Keratinocyte (primary cell): ENCODE results near the gene SIVA1. TPM values are rescaled to one million over a fixed set of nuclear protein-coding genes. Genes with fewer than 3 reads are reported as not detected.

Experiments
- DNase-seq: peaks from one replicate; pipeline ENCODE4 v3.0.0-alpha.2; 2011; ENCODE audit warnings: low read depth, missing footprints, low spot score
- FAIRE-seq: peaks from 2 replicates; lab custom pipeline; 2011; peaks lifted over from hg19 to GRCh38; lab: Jason Lieb, UNC
- H2AFZ ChIP-seq: 2 replicates; pipeline ENCODE4 v1.6.0; 2012; ENCODE audit warnings: low read length, control low read depth, inconsistent platforms; ENCODE audit not compliant: control insufficient read depth
- H3K27ac ChIP-seq: 2 replicates; pipeline ENCODE4 v1.5.1; 2011; ENCODE audit warnings: low read length; ENCODE audit not compliant: control insufficient read depth, insufficient read depth
- H3K27me3 ChIP-seq: 3 replicates; pipeline ENCODE4 v1.6.0; 2011; ENCODE audit warnings: low read length; ENCODE audit not compliant: control insufficient read depth, insufficient read depth; ENCODE audit errors: extremely low read depth
- H3K36me3 ChIP-seq, 2 experiments: 2 replicates in 1 of 2; 3 replicates in 1 of 2; pipeline ENCODE4 v1.5.1; 2011; ENCODE audit warnings: low read length in 2 of 2, mild to moderate bottlenecking in 1 of 2; ENCODE audit not compliant: control insufficient read depth in 2 of 2, insufficient read depth in 2 of 2; ENCODE audit errors: extremely low read depth in 1 of 2
- H3K4me1 ChIP-seq: 3 replicates; pipeline ENCODE4 v1.5.1; 2011; ENCODE audit warnings: low read length; ENCODE audit not compliant: control insufficient read depth, insufficient read depth; ENCODE audit errors: extremely low read depth
- H3K4me2 ChIP-seq: 3 replicates; pipeline ENCODE4 v1.6.0; 2011; ENCODE audit warnings: low read depth, low read length; ENCODE audit not compliant: control insufficient read depth, insufficient read depth; ENCODE audit errors: extremely low read depth
- H3K4me3 ChIP-seq, 3 experiments: fragments of 200-600 bp in 1 of 3; sonication (generic) in 1 of 3; 2 replicates in 2 of 3; 3 replicates in 1 of 3; pipeline ENCODE4 v1.5.1; 2011 to 2016; ENCODE audit warnings: low read length in 3 of 3, mild to moderate bottlenecking in 3 of 3, control low read depth in 2 of 3, inconsistent platforms in 1 of 3, low read depth in 1 of 3, mixed read lengths in 1 of 3, mixed run types in 1 of 3, moderate library complexity in 1 of 3; ENCODE audit not compliant: control insufficient read depth in 2 of 3, insufficient read depth in 2 of 3; ENCODE audit errors: extremely low read depth in 1 of 3
- H3K79me2 ChIP-seq: 2 replicates; pipeline ENCODE4 v1.6.0; 2012; ENCODE audit warnings: low read length; ENCODE audit not compliant: control insufficient read depth, insufficient read depth
- H3K9ac ChIP-seq: 3 replicates; pipeline ENCODE4 v1.6.0; 2011; ENCODE audit warnings: low read length; ENCODE audit not compliant: control insufficient read depth, insufficient read depth; ENCODE audit errors: extremely low read depth
- H3K9me1 ChIP-seq: 3 replicates; pipeline ENCODE4 v1.6.0; 2011; ENCODE audit warnings: low read length; ENCODE audit not compliant: control insufficient read depth, insufficient read depth; ENCODE audit errors: extremely low read depth
- H3K9me3 ChIP-seq: 2 replicates; pipeline ENCODE4 v1.5.1; 2012; ENCODE audit warnings: low read depth, low read length; ENCODE audit not compliant: control insufficient read depth
- H4K20me1 ChIP-seq: 3 replicates; pipeline ENCODE4 v1.6.0; 2011; ENCODE audit warnings: low read length; ENCODE audit not compliant: control insufficient read depth, insufficient read depth; ENCODE audit errors: extremely low read depth
- EZH2 ChIP-seq: IDR thresholded peaks from one replicate; pipeline ENCODE4 v1.6.1; 2012; ENCODE audit warnings: inconsistent platforms, mild to moderate bottlenecking, low read length, moderate library complexity
- dilution Hi-C: fragments of 300-500 bp; cut with MboI; formaldehyde crosslinking; loops from one replicate; pipeline ENCODE4 v1.7.0; 2020; ENCODE audit warnings: low sequenced_read_pairs; ENCODE audit not compliant: extremely low pct_ligation_motif_present
- polyA plus RNA-seq, 5 experiments: library from polyadenylated mRNA; depleted of rRNA in 3 of 5; stranded (reverse) in 3 of 5; stranded (forward) in 1 of 5; unstranded in 1 of 5; fragments of >200 nt; gene quantifications; 1 replicate in 1 of 5; 2 replicates in 3 of 5; 3 replicates in 1 of 5; pipeline versions ENCODE4 v1.2.1 to v1.2.3, GENCODE V29; 2011 to 2012; ENCODE audit warnings: missing spikeins in 2 of 5, low read depth in 1 of 5, low replicate concordance in 1 of 5
- TF ChIP-seq, protein P1 (sequence below), 3 experiments: IDR thresholded peaks in 1 of 3; conservative IDR thresholded peaks in 1 of 3; optimal IDR thresholded peaks in 1 of 3; 2 replicates in 2 of 3; 3 replicates in 1 of 3; pipeline versions ENCODE3 to v1.5.1; 2011; ENCODE audit warnings: low read length in 3 of 3, mild to moderate bottlenecking in 3 of 3, moderate library complexity in 2 of 3, control low read depth in 1 of 3, inconsistent platforms in 1 of 3; ENCODE audit not compliant: insufficient read depth in 2 of 3; ENCODE audit errors: extremely low read depth in 1 of 3

Gene SIVA1
- polyA plus RNA-seq, 1 donor (not counting 4 experiments of a cell fraction or from before 2014, with no cell fraction given), result 35.3 TPM

DNA sequence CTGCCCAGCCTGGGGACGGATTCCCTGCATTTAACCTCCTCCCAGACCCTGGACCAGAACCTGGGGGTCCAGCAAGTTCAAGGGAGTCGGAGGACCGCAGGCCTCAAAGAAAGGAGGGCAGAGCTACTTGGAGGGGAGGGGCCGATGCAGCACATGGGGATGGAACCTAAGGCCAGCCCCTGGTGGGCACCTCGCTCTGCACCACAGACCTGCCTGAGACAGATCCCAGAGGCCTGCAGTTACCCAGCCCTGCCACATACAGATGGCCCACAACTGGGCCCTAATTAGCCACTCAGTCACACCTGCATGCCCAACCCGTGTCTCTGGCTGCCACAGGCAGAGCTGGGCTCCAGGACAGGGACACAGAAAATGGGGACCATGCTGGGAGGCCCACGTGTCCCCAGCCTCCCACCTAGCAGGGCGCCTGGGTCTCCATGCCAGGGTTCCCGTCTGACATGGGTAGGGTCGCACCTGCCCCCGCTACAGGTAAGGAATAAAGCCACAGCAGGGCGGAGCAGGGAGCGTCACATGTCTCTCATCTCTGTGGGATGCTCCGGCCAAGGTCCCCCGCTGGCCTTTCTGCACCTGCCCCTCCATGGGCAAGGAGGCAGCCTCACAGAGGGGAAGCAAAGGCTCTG lies 25.9 kb downstream of the SIVA1 start:
- Histone ChIP-seq H3K36me3 (peaks cover 15% of the 10 kb centered on the region in 2 experiments), H3K9me3 (no peaks in the 10 kb centered on the region), H3K9me1 (no peaks in the 10 kb centered on the region), H3K4me1 (no peaks in the 10 kb centered on the region), H3K27me3 (no peaks in the 10 kb centered on the region), H3K79me2 (peaks cover 5% of the 10 kb centered on the region), H3K9ac (no peak overlapping the region), H3K4me3 (no peak overlapping the region), H2AFZ (no peak overlapping the region), H3K4me2 (no peak overlapping the region), H4K20me1 (peaks cover 4% of the 10 kb centered on the region), H3K27ac (no peak overlapping the region)
- no peak for FAIRE-seq
- dilution Hi-C loops, result no loop called here
- no peak for DNase-seq
- TF ChIP-seq, protein P1, sequence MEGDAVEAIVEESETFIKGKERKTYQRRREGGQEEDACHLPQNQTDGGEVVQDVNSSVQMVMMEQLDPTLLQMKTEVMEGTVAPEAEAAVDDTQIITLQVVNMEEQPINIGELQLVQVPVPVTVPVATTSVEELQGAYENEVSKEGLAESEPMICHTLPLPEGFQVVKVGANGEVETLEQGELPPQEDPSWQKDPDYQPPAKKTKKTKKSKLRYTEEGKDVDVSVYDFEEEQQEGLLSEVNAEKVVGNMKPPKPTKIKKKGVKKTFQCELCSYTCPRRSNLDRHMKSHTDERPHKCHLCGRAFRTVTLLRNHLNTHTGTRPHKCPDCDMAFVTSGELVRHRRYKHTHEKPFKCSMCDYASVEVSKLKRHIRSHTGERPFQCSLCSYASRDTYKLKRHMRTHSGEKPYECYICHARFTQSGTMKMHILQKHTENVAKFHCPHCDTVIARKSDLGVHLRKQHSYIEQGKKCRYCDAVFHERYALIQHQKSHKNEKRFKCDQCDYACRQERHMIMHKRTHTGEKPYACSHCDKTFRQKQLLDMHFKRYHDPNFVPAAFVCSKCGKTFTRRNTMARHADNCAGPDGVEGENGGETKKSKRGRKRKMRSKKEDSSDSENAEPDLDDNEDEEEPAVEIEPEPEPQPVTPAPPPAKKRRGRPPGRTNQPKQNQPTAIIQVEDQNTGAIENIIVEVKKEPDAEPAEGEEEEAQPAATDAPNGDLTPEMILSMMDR (optimal IDR thresholded peaks at IDR 0.05 in 1 of 3, IDR thresholded peaks at IDR 0.05 in 1 of 3, conservative IDR thresholded peaks at IDR 0.05 in 1 of 3; ENCODE audit: extremely low read depth in 1 of 3, insufficient read depth in 2 of 3, low read length in 3 of 3), result no peak
- no peak for TF ChIP-seq EZH2

DNA sequence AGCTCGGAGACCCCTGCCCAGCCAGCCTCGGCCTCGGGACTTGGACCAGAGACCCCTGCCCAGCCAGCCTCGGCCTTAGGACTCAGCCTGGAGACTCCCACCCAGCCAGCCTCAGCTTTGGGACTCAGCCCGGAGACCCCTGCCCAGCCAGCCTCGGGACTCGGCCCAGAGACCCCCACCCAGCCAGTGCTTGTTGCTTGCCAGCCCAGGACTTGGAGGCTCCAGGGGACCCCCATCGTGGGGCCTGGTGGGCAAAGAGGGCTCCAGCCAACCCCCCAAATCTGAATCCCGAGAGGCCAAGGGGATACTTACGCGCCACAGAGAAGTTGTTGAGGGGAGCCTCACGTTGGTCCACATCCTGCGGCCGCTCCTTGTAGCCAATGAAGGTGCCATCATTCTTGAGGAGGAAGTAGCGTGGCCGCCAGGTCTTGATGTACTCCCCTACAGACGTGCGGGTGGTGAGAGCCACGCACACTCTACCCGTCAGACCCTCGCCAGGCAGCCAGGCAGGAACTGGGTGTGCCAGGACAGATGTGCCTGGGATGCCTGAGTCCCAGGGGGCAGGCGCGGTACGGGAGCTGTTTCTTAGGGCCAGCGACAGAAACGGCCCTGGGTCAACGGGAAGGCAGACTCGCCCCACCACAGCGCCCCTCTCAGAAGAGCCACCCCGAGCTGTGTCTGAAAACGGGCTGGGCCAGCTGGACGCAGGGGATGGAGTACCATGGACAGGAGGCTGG lies 27.0 kb downstream of the SIVA1 start:
- Histone ChIP-seq H3K27me3 (no peaks in the 10 kb centered on the region), H3K79me2 (peaks cover 10% of the 10 kb centered on the region), H3K4me3 (no peak overlapping the region), H2AFZ (no peak overlapping the region), H3K9me1 (no peaks in the 10 kb centered on the region), H3K9ac (no peak overlapping the region), H3K27ac (no peak overlapping the region), H3K4me2 (no peak overlapping the region), H3K4me1 (no peaks in the 10 kb centered on the region), H4K20me1 (peaks cover 7% of the 10 kb centered on the region), H3K36me3 (peaks cover 15% of the 10 kb centered on the region in 2 experiments), H3K9me3 (no peaks in the 10 kb centered on the region)
- DNase-seq (no peak), FAIRE-seq (no peak)
- TF ChIP-seq, protein P1 (optimal IDR thresholded peaks at IDR 0.05 in 1 of 3, IDR thresholded peaks at IDR 0.05 in 1 of 3, conservative IDR thresholded peaks at IDR 0.05 in 1 of 3; ENCODE audit: extremely low read depth in 1 of 3, insufficient read depth in 2 of 3, low read length in 3 of 3), result no peak
- TF ChIP-seq EZH2, result no peak
- dilution Hi-C loops, result no loop called here
